Fibroblast of lung (primary cell): ENCODE data around the gene ZC3H15.

Experiments
- CTCF ChIP-seq, 2 donors: IDR thresholded peaks in 1 of 2; conservative IDR thresholded peaks in 1 of 2; 1 replicate in 1 of 2; 2 replicates in 1 of 2; pipeline ENCODE4 v1.5.1; 2011 to 2012; ENCODE audit warnings: low read length in 2 of 2, control low read depth in 1 of 2, inconsistent platforms in 1 of 2, low read depth in 1 of 2, mild to moderate bottlenecking in 1 of 2
- EZH2 ChIP-seq: IDR thresholded peaks from 2 replicates; pipeline ENCODE4 v1.5.1; 2012; ENCODE audit warnings: low read length, control low read depth, mild to moderate bottlenecking; ENCODE audit errors: missing control alignments

GRCh38 chr2:186531257-186531775 is 45.3 kb downstream of the ZC3H15 start:
- TF ChIP-seq CTCF (conservative IDR thresholded peaks at IDR 0.05 in 1 of 2, IDR thresholded peaks at IDR 0.05 in 1 of 2; ENCODE audit: low read depth in 1 of 2, low read length in 2 of 2), result no peak
- no peak for TF ChIP-seq EZH2
